Measurements from ENCODE around the gene QPRT.
"Not testable (repeated sequence)": the region's sequence is repeated elsewhere in the genome, so short reads cannot be mapped to it uniquely, and the experiment has no call there.

QPRT gene

DNA sequence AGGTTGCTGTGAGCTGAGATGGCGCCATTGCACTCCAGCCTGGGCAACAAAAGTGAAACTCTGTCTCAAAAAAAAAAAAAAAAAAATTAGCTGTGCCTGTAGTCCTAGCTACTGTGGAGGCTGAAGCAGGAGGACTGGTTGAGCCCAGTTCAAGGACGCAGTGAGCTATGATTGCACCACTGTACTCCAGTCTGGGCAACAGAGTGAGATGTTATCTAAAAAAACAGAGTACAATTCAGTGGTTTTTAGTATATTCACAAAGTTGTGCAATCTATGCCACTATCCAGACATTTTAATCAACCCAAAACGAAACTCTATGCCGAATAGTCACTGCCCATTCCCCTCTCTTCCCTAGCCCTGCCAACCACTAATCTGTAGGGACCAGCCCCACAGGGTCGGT is 41.7 kb downstream of the QPRT start:
- DNase-seq (ENCODE audit: low spot score) = no peak

DNA sequence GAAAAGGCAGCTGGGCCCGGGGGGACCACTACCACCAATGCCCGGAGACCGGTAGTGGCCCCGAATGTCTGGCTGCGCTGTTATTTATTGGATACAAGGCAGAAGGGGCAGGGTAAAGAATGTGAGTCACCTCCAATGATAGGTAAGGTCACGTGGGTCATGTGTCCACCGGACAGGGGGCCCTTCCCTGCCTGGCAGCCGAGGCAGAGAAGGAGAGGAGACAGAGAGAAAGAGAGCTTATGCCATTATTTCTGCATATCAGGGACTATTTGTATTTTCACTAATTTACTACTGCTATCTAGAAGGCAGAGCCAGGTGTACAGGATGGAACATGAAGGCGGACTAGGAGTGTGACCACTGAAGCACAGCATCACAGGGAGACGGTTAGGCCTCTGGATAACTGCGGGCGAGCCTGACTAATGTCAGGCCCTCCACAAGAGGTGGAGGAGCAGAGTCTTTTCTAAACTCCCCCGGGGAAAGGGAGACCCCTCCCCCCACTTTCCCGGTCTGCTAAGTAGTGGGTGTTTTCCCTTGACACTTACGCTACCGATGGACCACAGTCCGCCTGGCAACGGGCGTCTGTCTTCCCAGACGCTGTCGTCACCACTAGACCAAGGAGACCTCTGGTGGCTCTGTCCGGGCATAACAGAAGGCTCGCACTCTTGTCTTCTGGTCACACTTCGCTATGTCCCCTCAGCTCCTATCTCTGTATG is 42.3 kb downstream of the QPRT start:
- DNase-seq (ENCODE audit: low spot score) = peak; percentile 80

GRCh38 chr16:29726845-29727377 is 47.9 kb downstream of the QPRT start:
- no peak for DNase-seq (ENCODE audit: low spot score)

- no peak for DNase-seq (ENCODE audit: low spot score)
Observed at GRCh38 chr16:29727452-29727851, 48.5 kb downstream of the QPRT start.

- DNase-seq (ENCODE audit: low spot score) = peak; percentile 45
Observed at GRCh38 chr16:29729116-29729521, 50.1 kb downstream of the QPRT start.

DNA sequence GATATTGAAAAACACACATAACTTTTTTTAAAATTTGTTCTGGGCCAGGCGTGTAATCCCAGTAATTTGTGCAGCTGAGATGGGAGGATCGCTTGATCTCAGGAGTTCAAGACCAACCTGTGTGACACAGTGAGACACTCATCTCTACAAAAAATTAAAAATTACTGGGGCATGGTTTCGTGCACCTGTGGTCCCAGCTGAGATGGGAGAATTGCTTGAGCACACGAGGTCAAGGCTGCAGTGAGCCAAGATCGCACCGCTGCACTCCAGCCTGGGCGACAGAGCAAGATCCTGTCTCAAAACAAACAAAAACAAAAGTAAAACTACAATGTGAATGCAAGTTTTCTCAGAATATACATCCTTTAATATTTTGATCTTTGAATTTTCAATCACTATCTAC is 51.7 kb downstream of the QPRT start:
- no peak for DNase-seq (ENCODE audit: low spot score)

DNA sequence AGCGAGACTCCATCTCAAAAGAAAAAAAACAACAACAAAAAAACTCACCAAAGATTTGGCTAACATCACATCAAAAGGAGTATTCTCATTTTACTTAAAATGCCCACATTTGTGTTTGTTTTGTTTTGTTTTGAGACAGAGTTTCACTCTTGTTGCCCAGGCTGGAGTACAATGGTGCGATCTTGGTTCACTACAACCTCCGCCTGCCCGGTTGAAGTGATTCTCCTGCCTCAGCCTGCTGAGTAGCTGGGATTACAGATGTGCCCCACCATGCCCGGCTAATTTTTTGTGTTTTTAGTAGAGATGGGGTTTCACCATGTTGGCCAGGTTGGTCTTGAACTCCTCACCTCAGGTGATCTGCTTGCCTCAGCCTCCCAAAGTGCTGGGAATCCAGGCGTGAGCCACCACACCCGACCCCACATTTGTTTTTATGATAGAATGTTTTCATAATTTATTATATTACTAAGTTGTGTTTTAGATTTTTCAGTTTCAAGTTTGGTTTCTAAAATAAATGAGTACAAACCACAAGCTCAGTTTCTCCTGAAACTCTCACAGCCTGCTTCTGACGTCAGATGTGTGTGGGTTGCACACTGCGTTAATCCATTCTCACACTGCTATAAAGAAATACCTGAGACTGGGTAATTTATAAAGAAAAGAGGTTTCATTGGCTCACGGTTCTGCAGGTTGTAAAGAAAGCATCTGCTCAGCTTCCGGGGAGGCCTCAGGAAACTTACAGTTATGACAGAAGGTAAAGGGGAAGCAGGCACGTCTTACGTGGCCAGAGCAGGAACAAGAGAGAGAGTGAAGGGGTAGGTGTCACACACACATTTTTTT is 53.0 kb downstream of the QPRT start:
- not testable (repeated sequence) for DNase-seq (ENCODE audit: low spot score)

GRCh38 chr16:29734786-29735185 is 55.8 kb downstream of the QPRT start:
- DNase-seq (ENCODE audit: low spot score) = no peak

- DNase-seq (ENCODE audit: low spot score) = no peak
Observed at GRCh38 chr16:29736112-29736511, 57.1 kb downstream of the QPRT start.

DNA sequence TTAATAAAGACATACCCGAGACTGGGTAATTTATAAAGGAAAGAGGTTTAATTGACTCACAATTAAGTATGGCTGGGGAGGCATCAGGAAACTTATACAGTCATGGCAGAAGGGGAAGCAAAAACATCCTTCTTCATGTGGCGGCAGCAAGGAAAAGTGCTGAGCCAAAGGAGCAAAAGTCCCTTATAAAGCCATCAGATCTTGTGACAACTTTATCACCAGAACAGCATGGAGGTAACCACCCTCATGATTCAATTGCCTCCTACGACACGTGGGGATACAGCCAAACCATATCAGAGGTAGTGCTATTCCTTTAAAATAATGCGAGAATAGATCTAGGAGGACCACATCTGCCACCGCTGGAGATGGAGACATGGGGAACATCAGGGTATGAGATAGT is 57.8 kb downstream of the QPRT start:
- no peak for DNase-seq (ENCODE audit: low spot score)

- DNase-seq (ENCODE audit: low spot score) = no peak
Observed at GRCh38 chr16:29737713-29738112, 58.7 kb downstream of the QPRT start.

DNA sequence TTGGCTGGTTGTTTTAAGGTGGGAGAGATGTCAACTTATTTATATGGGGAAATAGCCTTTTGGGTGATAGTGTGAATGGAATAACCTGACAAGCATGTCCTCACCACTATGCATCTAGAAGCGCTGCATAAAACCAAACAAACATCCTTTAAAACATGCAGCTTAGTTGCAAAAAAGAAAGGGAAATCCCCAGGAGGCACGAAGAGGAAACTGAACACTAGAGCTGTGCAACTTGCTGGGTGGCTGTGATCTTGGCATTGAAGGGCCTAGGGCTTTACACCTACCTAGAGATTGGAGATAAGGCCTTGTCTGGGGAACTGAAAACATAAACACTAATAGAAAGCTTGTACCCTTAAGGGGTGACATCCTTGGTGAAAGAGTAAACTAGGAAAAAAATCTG is 59.5 kb downstream of the QPRT start:
- DNase-seq (ENCODE audit: low spot score) = no peak

DNA sequence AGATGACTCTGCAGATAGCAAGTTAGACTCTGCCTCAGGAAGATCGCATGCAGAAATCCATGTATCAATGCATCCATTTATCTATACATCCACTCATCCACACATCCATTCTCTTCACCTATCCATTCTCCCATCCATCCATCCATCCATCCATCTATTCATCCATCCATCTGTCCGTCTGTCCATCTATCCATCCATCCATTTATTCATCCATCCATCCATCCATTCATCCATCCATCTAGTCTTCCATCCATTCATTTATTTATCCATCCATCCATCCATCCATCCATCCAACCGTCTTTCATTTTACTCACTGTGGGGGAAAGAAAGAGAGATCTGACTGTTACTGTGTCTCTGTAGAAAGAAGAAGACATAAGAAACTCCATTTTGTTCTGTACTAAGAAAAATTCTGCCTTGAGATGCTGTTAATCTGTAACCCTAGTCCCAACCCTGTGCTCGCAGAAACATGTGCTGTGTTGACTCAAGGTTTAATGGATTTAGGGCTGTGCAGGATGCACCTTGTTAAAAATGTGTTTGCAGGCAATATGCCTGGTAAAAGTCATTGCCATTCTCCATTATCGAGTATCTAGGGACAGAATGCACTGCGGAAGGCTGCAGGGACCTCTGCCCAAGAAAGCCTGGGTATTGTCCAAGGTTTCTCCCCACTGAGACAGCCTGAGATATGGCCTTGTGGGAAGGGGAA is 61.1 kb downstream of the QPRT start:
- not testable (repeated sequence) for DNase-seq (ENCODE audit: low spot score)

- DNase-seq (ENCODE audit: low spot score) = not testable (repeated sequence)
Observed at GRCh38 chr16:29740630-29741015, 61.6 kb downstream of the QPRT start.

DNA sequence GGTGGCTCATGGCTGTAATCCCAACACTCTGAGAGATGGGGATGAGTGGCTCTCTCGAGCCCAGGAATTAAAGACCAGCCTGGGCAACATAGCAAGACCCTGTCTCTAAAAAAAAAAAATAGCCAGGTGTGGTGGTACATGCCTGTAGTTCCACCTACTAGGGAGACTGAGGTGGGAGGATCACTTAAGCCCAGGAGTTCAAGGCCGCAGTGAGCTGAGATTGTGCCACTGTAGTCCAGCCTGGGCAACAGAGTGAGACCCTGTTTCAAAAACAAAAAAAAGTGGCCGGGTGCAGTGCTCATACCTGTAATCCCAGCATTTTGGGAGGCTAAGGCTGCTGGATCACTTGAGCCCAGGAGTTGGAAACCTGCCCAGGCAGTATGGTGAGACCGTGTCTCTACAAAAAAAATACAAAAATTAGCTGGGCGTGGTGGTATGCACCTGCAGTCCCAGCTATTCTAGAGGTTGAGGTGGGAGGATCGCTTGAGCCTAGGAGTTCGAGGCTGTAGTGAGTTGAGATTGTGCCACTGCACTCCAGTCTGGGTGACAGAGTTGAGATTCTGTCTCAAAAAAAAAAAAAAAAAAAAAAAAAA is 63.8 kb downstream of the QPRT start:
- DNase-seq (ENCODE audit: low spot score) = no peak

DNA sequence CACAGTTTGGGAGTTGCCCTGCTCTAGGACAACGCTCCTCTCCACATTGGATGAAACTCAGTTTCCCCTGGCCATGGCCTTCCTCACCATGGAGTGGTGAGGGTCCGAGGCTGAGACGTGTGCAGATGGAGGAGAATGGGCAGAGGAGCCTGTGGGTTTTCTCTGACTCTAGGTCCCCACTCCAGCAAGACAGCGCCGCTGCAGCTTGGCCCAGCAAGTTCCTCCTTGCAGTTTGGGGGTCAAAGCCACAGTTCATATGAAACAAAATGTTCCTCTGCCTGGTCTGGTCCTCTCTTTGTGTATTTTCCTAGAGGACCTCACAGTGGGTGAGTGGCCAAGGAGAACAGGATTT is 64.5 kb downstream of the QPRT start:
- no peak for DNase-seq (ENCODE audit: low spot score)

- DNase-seq (ENCODE audit: low spot score) = no peak
Observed at GRCh38 chr16:29743827-29744531, 65.0 kb downstream of the QPRT start.

- DNase-seq (ENCODE audit: low spot score) = no peak
Observed at GRCh38 chr16:29744541-29745101, 65.6 kb downstream of the QPRT start.

- DNase-seq (ENCODE audit: low spot score) = peak; percentile 6
Observed at GRCh38 chr16:29745121-29745852, 66.3 kb downstream of the QPRT start.

GRCh38 chr16:29745853-29746345 is 66.9 kb downstream of the QPRT start, which contains the start of gene C16orf54:
C16orf54 (minus strand) TSS chr16:29745990; CDS start chr16:29744951, 1,039 bp downstream.
- peak; percentile 69 for DNase-seq (ENCODE audit: low spot score)

Measured in Ammon's horn (tissue), 1 donor.